GM19397 (cell line): ENCODE data around the gene GCN1.

ENCODE experiments used
- ATAC-seq: cut with Tn5 transposase; IDR thresholded peaks from one replicate; pipeline ENCODE4 v1.9.1; 2021; ENCODE audit warnings: mild to moderate bottlenecking, moderate library complexity; ENCODE audit not compliant: unreplicated experiment

Gene GCN1

GRCh38 chr12:120118321-120119061, 76.0 kb downstream of the GCN1 start:
- ATAC-seq: no peak

DNA sequence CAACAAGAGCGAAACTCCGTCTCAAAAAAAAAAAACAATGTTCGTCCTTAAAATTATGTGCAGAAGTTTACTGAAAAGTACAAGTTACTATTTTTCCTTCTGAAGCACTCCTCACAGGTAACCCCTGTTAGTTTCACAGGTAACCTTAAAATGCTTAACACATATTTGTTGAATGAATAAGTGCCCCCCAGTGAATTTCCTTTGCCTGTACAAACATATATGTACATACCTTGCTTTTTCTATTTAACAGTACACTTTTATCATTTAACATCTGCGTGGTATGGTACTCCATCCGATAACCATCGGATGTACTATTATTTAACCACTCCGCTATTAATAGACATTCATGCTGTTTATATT, 76.6 kb downstream of the GCN1 start:
- ATAC-seq: no peak

- peak; percentile 56 for ATAC-seq
Observed at GRCh38 chr12:120116792-120117651, 77.5 kb downstream of the GCN1 start.

- ATAC-seq: peak; percentile 5
Observed at GRCh38 chr12:120116441-120116791, 78.1 kb downstream of the GCN1 start, which contains the start of gene RAB35. Gene RAB35 (minus strand): TSS chr12:120116753. CDS start chr12:120116650, 103 bp downstream.

- no peak for ATAC-seq
Observed at GRCh38 chr12:120115692-120116440, 78.6 kb downstream of the GCN1 start.

DNA sequence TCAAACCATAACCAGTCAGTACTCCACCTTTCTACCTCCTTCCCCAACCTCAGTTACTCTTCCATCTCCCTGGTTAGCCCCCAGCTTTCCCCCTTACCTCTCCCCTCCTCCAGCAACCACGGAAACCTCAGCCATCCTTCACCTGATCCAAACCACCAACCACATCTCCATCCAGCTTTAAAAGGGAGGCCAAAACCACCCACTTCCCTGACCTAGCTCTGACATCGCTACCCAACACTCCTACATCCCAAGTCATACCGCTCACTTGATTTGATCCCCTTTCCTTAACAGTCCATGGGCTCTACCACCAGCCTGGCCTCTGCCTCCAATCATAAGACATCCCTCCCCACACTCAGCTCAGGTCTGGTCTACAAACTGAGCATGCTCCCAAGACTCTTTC, 79.4 kb downstream of the GCN1 start:
- ATAC-seq: no peak

DNA sequence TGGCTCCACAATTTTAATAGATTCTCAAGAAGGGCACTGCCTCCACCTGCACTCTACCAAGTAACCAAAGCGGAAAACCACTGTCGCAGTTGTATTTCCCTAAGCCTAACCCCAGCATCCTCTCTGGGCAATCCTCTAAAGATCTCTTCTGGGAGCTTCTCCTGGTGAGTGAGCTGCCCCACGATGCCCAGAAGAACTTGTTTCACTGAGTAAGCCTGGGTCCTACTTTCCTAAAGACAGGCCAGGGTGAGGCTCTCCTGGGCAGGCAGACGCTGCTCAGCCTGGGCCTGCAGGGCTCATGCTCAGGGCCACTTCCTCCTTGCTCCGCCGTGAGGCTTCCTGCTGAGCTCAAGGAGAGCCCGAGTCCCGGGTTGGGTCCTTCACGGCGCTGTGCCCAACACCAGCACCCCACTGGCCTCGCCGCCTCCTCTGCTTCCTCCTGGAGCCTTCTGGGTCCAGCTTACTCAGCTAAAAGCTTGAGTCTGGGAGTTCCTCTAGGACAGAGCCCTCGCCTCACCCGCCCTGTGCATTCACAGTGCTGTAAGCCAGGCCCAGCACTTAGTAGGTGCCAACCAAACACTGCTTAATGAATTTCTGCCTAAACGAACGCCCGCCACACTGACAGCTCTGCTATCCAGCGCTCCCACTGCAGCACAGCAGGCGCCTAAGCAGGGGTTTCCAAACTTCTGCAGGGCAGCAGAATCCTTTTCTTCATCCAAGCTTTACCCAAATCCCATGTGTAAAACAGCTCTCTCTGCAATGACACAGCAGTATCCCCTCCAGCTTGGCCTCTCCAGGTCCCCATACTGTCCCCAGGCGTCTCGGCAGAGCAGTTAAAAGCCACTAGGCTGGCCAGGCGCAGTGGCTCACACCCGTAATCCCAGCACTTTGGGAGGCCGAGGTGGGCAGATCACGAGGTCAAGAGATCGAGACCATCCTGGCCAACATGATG, 83.7 kb downstream of the GCN1 start:
- peak; percentile 58 for ATAC-seq

DNA sequence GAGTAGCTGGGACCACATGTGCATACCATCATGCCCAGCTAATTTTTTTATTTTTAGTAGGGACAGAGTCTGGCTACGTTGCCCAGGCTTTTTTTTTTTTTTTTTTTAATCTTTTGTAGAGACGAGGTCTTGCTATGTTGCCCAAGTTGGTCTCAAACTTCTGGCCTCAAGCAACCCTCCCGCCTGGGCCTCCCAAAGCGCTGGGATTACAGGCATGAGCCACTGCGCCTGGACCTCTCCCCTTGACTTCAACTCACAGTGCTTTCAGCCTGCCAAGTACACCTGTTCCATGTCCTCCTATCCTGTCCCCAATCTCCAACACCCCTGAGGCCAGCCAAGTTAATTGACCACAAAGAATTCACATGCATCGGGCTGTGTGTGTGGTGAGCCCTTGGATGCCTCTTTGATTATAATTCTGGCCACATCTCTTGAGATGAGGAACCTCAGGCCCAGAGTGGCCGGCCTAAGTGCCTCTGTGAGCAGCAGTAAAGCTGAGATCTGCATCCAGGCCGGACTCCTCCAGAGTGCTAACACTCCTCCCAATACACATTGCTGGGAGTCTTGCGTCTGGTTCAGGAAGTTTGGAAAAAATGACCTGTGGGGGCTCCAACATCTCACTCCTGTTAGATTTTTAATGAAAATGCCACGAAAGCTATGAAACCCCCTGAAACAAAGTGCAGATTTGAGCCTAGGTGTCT, 84.8 kb downstream of the GCN1 start:
- no peak for ATAC-seq

DNA sequence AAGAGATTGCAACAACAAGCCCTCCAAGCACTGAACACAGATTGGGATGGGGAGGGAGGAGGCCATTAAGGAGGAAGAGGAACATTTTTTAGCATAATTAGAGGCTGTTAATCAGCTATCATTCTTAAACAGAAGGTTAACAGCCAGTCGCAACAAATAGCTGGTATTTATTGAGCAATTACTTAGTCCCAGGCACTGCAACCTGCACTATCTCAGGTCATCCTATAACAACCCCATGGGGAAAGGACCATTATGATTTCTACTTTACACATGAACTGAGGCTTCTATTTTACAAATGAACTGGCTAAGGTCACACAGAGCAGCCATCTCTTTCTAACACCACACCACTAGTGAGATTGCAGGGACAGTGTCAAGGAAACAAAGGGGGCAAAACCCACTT, 88.4 kb downstream of the GCN1 start:
- no peak for ATAC-seq

DNA sequence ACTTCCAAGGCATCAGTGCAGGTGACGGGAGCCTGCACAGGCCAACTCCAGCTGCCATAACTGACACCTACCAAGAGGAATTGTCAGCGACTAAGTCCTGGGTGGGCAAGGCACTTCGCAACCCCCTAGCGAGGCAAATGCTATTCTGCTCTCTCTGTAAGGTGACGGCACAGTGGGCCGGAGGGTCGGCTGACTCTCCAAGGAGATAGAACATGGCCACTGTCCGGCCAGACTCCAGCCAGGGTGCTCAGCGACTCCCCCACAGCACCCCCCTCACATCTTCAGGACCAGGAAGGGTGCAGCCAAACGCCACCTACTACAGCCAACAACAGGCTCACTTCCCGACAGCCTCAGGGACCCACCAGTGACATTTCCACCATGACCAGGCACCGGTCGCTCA, 91.1 kb downstream of the GCN1 start:
- ATAC-seq: no peak

GRCh38 chr12:120103044-120103338, 91.5 kb downstream of the GCN1 start:
- no peak for ATAC-seq

- no peak for ATAC-seq
Observed at GRCh38 chr12:120102189-120103043, 92.1 kb downstream of the GCN1 start.

DNA sequence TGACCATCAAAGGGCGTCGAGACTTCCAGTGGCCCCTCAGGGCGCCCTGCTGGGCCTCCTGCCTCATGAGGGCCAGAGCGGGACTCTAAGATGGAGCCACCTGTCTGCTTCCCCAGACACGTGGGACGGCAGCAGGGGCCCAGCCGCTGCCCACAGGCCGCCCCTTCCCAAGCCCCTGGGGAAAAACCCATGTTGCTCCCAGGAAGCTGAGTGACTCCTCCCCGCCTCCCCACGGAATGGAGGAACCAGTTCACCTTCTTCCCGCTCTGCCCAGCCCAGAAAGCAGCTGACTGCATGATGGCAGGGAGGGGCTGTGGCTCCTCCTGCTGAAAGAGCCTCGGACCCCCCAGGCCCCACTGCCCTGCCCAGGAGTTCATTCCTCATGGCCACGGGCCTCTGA, 92.9 kb downstream of the GCN1 start:
- ATAC-seq: no peak

GRCh38 chr12:120101182-120101581, 93.3 kb downstream of the GCN1 start:
- ATAC-seq: no peak

- ATAC-seq: no peak
Observed at GRCh38 chr12:120100630-120101029, 93.9 kb downstream of the GCN1 start.

DNA sequence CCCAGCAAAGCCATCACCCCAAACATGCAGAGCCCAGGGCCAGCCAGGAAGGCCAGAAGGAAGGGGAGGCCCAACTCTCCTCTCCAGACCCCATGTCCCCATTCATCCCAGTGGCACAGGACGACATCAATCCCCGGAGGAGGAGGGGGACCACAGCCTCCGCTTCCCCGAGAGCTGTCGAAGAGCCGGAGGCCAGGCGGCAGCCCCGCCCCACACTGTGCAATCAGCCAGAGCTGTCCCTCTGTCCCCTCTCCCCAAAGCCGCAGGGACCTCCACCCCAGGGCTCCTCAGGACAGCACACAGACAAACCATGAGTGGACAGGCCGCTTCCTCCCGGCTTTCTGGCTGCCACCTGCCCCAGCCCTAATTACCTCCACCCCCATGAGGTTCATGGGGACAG, 94.8 kb downstream of the GCN1 start:
- no peak for ATAC-seq

DNA sequence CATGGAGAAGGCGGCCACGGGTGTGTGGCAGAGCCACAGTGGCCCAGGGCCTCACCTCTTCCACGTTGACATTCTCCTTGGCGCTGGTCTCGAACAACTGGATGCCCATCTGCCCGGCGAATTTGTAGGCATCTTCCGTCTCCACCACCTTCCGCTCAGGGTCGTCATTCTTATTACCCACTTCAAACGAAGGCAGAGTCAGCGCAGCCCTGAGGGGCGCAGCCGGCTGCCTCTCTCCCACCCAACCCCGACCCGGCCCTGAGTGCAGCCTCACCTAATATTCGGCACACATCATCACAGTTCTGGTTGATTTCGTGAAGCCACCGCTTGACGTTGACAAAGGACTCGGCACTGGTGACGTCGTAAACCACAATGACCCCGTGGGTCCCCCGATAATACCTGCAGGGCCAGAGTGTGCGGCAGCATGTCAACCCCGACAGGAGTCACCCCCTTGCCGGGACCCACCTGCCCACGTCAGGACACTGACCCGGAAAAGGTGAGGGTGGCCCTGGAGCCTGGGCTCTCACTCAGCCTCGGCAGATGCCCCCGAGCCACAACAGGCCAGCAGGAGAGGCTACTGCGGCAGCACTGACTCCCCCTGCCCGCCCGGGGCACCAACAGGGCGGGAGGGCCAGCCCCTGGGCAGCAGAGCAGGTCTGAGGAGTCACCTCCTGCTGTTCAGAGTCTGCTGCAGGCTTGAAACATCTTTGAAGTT, 95.6 kb downstream of the GCN1 start:
- ATAC-seq: no peak

GRCh38 chr12:120096671-120097202, 97.8 kb downstream of the GCN1 start:
- ATAC-seq: no peak
